Glomerular endothelial cell (primary cell): ENCODE measurements around the gene CACNA2D3. TPM values are rescaled to one million over a fixed set of nuclear protein-coding genes. Genes with fewer than 3 reads are reported as not detected.

Experiments used
- DNase-seq: peaks from one replicate; pipeline ENCODE4 v3.0.0-alpha.2; 2011; ENCODE audit warnings: low read depth, low spot score; ENCODE audit errors: extremely low read depth
- total RNA-seq: library from RNA; depleted of rRNA; stranded (reverse); fragments of >200 nt; gene quantifications from 2 replicates; pipeline ENCODE4 v1.2.3, GENCODE V29; 2015

The CACNA2D3 gene
- total RNA-seq, 1 donor from 2014 or later = not detected

DNA sequence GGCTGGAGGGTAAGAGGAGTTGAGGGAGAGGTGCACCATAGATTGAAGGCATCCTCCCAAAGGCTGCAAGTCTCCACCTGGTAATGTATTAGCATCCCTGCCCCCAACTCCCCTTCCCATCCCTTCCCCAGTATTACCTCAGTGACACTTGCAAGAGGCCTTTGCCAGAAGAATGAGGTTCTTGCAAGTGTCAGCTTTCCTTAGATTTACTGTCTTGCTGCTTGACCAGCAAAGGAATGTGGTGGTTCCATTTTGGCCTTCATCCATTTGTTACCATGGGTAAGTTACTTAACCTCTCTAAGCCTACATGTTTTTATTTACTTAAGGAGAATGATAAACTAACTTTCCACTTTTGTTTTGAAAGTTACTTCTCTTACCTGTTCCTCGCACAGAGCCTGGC is 696.6 kb downstream of the CACNA2D3 start:
- no peak for DNase-seq

DNA sequence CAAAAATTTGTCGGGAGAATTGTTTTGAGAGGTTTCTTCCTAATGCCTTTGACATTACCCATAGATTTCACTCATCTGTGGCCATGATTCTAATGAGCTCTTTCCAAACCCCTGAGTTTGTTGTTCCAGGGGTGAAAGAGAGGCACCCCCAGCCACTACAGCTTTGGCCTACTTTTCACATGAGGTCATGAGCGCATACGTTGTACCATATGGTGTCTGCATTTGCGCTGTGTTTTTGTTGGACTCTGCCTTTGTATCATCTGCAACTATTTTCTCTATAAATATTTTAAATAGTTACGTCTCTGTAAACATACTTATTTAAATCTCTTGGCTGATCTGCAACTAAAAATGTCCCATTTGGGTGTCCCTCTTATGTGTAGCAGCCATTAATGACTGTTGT is 697.6 kb downstream of the CACNA2D3 start:
- DNase-seq = no peak

DNA sequence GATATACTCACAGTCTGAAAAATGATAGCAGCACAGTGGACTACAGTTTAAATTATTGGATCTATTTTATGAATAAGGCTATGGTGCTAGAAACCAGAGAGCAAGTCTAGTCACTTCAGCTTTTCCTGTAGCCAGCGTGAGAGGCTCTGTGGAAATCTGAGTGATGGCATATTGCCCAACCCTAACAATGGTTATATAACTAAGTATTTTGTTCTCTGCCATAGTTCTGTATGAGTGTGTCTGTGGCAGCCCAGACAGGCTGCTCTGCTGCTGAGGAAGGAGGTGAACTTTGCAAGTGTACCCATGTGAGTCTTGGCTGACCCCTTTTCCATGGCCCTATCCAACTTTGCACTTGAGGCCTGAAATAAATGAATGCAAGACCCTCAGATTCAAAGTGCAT is 699.9 kb downstream of the CACNA2D3 start:
- DNase-seq = no peak

DNA sequence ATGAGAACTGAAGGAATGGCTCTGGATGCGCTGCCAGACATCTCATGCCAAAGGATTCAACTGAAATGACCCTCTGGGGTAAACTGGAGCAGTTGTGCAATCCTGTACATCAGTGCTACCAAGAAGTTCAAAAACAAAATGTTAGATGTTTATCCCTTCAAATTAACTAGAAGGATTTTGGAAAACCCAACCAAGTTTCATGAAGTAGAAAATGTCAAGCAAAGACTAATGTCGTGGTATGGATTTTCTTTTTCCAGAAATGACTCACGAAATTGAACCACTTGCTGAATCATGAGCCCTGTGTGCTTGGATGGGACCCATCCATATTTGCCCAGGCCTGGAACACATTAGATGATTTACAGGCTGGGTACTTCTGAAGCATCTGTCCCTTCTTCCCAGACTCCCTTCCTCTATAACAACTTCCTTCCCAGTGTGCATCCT is 703.9 kb downstream of the CACNA2D3 start:
- no peak for DNase-seq

DNA sequence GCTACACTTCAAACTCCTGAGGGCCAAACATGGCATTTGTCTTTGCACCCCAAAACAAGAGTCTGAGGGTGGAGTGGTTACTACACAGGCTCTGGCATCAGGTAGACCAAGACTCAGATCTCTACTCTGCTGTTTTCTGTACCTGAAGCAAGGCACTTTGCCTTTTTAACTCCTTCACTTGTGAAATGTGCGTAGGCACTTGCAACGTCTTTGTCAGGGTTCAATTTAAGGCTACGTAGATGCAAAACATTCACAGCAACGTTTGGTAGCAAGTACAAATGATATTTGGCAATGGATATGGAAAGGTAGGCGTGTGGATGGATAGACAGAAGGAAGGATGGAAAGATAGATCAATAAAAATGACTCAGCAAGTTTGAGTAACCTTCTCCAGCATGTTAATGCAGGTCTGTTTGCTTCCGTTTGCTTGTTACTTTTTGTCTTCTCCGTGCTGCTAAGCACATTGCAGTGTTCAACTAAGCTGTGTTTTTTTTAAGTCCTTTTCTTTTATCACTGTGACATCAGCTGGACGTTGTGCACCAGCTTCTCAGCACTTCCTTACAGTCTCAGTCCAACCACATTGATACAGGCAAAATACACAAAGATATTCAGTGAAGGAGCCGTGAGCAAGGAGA is 704.8 kb downstream of the CACNA2D3 start:
- no peak for DNase-seq

DNA sequence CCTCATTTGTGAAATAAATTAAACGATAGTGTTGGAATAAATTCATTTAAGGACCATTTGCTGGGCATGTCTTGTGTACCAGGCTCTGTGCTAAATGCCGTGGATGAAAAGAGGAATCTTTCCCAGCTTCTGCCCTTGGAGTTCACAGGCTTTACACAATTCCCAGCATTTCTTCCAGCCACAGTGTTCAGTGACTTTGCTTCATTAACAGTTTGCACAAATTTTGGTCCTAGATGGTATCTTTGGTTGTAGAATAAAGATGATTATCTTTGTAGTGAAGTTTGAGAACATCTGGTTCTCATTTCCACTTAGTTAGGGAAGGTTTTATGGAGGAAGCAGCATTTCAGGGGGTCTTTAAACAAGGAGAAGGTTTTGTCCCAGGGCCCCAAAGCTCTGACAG is 705.4 kb downstream of the CACNA2D3 start:
- DNase-seq = no peak

DNA sequence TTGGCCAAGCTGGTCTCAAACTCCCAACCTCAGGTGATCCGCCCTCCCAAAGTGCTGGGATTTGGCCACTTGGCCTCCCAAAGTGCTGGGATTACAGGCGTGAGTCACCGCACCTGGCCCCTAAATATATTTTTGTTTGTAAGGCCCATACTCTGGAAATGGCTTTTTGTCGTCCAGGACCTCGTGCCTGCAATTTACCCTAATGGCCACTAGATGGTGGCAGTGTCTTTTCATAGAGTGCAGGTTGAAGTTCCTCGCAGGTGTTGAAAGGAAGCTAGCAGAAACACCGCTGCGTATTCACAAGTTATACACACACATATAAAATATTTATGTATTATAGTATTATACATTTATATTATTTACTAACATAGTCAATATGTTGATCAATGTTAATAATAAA is 708.3 kb downstream of the CACNA2D3 start:
- DNase-seq = no peak

DNA sequence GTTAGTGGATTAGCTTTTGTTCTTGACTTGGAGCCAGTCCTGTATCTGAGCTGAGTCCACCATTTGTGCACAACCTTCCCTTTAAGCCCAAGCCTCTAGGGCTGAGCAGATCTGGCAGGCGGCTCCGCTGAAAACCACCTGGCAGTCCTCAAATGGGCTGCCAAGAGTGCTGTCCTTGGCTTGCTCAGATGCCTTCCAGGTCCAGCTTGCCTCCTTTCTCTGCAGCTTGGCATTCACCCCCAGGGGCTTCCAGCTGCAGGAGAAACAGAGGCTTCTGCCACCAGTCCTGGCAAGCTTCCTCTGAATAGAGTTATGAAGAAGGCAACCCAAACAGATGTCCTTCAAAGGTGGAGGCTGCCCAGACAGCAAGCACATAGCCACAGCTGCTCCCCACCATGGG is 708.8 kb downstream of the CACNA2D3 start:
- DNase-seq = no peak

DNA sequence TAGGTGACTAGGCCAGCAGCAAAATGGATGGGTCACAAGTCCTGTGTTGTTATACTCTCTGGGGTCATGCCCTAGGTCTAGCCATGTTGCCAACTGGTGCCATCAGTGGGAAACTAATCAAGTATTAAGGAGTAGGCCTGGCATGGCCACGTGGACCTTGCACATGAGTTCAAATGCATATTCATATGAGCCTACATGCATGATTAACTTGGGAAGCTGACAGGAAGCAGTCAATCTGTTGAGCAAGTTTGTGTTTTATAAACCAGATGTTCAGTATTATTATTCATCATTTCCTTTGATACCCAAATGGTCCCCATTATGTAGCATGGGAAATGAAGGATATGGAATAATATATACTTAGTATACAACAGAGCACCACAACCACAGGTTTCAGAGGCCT is 710.5 kb downstream of the CACNA2D3 start:
- DNase-seq = no peak

DNA sequence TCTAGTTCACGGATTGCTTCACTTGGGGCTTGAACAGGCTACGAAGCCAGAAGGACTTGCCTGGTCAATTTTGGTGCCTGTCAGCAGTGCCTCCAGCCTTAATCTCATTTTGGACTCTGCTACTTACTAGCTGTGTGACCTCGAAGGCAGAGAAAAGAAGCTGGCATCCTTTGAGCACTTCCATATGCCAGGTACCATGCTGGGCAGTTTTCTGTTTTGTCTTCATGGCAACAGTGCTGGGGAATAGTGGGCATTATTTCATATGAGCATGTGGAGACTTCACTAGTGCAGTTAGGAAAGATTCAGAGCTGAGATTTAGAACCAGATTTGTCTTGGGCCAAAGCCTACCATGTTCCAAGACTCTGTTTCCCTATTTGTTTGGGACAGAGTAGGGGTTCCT is 713.3 kb downstream of the CACNA2D3 start:
- DNase-seq = no peak

DNA sequence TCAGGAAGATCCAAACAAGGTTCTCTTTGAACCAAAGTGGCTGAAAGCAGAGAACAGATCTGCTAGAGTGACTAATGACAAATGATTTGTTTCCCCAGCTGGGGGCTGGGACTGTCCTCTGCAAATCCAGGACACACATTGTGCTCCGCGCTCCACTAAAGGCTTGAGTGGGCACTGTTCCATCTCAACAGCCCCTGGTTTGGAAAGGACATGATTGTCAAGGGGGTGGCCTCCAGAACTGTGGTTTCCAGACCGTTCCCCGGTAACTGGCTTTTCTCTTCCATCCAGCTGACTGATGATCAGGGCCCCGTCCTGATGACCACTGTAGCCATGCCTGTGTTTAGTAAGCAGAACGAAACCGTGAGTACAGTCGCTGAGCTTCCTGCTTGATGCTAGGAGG is 714.5 kb downstream of the CACNA2D3 start:
- no peak for DNase-seq

DNA sequence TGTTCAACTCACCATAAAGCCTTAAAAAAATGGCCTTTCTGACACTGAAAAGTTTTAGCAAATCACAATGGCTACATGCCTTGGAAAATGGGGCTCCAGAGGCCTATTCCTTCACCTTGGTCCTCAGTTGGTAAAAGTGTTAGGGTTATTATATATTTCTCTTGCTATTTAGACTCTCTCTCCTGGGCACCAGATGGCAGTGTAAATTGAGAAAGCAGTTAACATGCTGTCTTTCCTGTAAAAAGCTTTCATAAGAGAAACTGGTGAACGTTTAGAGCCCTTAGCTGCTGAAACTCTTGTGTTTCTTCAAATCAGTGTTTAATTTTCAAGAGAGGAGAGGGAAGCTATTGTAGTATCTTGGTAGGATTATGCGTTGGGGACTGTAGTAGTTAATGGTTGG is 715.6 kb downstream of the CACNA2D3 start:
- DNase-seq = no peak

DNA sequence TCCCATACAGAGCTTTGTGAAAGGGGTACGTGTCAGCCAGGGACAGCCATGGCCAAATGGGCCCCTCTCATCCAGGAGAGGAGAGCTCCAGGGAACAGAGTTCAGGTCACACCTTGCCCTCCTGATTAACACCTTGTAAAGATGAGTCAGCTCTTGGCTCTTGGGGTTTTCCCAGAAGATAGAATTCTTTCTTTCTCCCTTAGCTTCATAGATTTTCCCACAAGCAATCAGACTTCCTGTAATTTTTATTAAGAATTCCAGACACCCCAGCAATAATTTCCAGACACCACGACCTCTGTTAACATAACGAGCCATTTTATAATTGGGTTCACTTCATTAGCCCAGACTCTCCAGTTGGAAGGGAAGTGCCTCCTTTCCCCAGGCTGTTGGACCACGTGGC is 719.1 kb downstream of the CACNA2D3 start:
- no peak for DNase-seq

DNA sequence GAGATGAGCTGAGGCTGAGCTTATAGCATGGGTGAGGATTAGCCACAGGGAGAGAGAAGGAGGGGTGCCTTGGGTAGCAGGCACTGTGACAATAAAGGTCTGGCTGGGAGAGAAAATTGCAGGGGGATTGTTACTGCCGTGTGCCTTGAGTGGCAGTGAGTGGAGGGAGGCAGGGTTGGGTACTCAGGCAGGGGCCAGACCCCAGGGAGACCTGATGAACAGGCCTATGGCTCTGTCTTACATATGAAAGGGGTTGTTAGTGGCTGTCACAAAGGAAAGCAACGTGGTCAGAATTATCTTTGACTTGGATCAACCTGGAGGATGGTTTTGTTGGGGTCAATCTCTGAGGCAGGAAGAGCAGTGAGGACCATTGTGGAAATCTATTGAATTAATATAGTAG is 721.0 kb downstream of the CACNA2D3 start:
- no peak for DNase-seq

DNA sequence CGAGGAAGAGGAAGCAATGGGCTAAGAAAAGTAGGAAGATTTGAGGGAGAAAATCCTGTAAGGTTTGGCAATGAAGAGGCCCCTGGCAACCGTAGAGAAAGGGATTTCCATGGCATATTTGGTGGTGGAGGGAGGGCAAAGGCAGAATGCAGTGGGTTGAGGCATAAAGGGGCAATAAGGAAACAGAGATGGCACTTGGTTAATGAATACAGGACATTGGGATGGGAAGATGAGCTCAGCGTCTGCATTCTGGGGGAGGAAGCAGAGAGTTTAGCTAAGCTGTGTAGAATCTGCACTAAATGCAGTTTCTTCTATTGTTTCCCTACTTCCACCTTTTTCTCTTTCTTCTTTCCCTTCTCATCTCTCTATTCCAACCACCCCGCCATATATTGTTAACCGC is 721.9 kb downstream of the CACNA2D3 start:
- DNase-seq = no peak

DNA sequence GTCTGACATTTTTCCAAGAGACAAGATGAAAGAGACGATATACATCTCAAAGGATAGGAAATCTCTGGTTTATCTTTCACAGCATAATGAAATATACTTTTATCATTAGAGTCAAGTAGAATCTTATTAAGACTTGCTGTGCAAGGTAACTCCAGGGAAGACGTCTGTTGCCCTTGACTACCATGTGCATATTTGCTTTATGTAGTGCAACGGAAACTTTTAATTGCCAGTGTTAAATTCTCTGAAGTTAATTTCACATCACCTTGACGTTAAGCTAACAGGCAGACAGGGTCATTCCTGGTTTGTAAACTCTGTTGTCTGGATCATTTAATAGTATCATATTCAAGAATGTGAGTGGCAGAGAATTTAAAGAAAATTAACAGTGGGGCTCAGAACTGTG is 722.7 kb downstream of the CACNA2D3 start:
- no peak for DNase-seq

DNA sequence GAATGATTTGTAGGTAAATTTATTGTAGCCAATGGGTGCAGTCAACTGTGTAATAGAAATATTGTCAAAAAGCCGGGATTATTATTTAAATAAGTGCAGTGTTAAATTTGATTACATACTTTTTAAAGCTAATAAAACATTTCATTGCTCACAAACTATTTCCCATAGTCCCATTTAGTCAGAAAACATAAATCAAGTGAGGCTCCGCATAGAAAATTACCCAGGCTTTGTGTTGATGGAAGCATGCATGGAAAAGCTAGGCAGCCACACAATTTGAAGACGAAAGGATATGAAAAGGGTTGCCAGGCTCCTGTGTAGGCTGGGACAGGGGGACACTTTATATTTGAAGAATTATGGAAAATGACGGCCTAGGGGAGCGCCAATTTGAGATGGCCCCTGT is 723.2 kb downstream of the CACNA2D3 start:
- DNase-seq = no peak

DNA sequence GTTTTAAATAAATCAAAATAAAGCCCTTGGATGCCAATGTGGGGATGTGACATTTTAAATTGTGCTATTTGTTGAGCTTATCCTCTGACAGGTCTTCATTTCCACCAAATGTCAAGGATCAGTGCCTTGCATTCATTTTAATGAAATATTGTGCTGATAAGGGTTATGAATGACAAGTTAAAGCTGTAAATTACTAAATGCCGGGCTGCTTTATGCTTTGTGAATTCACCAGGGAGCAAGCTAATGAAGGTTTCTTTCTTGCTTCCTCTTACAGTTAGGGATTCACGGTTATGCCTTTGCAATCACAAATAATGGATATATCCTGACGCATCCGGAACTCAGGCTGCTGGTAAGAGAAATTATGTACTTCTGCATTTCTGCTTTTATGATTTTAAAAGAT is 723.8 kb downstream of the CACNA2D3 start:
- no peak for DNase-seq

DNA sequence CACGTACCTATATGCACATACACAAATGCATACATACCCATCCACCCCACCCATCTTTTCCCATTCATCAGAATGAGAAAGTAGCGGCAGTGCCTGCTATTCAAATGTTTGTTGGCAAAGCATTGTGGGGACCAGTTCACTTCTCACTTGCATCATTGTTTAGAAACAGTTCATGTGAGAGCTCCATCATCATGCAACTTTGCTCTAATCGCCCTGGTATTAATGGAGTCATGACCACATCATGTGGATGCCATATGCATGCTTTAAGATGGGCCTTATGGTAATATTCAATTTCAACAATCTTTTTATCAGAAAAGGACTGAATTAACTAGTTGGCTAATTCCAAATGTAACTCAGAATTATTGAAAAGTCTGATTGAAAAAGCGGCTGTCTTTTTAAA is 725.0 kb downstream of the CACNA2D3 start:
- DNase-seq = no peak

DNA sequence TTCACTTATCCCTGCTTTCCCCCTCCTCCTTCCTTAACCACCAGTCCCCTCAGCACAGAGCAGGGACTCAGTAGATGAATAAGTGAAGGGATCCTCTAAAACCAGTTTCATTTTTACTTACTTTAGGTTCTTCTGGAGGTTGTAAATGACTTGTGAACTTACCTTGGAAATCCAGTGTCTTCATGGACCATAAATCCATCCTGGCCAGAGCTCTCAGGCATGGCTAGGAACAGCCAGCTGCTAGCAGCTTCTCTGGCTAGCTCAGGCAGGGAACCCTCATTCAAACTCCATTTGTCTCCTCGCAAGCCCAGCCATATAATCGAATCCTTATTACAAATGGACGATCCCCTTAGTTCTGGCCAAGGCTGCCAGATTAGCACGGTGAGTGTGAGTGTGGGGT is 727.0 kb downstream of the CACNA2D3 start:
- no peak for DNase-seq

DNA sequence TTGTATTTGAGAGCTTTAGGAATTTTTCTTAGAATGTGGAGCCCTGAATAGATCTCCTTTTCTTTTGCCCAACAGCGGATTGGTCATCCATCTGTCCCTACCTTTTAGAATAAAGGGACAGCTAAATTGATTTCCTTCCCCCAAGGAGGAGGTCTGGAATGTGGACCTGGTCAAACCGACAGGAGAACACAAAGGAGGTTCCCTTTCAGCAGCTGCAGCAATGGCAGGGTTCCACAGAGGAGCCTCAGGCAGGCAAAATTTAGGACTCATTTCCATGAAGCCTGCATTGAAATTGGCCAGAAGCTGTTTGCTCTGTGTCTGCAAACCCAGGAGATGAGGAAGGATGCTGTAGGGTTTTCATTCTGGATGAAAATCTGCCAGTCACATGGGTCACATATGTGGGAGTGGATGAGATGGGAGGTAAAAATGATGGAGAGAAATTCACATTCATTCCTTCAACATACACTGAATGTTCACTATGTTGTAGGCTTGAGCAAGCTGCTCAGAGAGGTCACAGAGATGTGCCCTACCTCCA is 728.2 kb downstream of the CACNA2D3 start:
- no peak for DNase-seq

DNA sequence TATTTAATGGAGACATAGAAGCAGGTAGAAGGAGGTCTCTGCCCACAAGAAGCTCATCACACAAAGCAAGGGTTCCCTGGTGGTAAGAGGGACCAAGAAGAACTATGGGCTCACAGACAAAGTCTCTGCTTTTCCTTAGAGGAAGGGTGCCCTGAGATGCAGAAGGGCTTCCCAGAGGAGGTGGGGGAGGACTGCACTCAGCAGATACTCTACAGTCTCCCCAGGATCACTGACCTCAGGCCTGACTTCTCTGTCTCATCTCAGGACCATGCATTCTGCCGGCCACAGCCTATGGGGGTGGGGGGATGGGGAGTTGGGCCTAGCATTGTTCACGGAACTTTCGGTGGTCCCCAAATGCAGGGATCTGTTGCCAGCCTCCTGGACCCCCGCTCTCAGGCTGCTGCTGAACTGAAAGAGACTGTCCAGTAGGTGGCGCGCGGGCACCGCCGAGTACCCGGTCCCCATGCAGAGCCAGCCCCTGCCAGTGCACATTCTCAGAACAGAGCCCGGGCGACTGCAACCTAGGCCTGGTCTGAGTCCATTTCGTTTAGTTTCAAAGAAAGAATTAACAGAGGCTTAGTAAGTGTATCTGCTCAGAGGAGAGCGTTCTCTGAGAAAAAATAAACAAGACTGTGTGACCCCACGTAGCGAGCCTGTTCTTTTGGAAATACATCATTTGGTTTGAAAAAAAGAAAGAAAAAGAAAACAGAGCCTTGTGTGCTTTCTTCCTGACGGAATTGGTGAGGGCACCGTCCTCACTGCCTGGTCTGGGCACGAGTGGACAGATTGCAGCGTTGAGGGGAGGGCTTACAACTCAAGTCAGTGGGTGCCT is 731.4 kb downstream of the CACNA2D3 start:
- no peak for DNase-seq
